K562 (cell line): Measurements from ENCODE around the gene SNCA. TPM values are rescaled to one million over a fixed set of nuclear protein-coding genes. Genes with fewer than 3 reads are reported as not detected.

Experiments
- ATAC-seq: fragments of 200-7000 bp; cut with Tn5 transposase; 3 replicates; pipeline ENCODE4 v1.9.1; 2020; ENCODE audit warnings: moderate library complexity
- BruUV-seq: library from RNA; stranded (reverse); fragments of 400-500 nt; replicated peaks from 2 replicates; lab custom pipeline; 2021; lab: Mats Ljungman, UMichigan
- CTCF ChIA-PET: fragments of 300-600 bp; formaldehyde crosslinking; extraction: SDS; loops from one replicate; lab custom pipeline; 2021; ENCODE audit warnings: low intra/inter-chr PET ratio; lab: Yijun Ruan, JAX
- POLR2A ChIA-PET: fragments of 300-600, 350-650 bp; sonication (Branson Sonifier 250); formaldehyde crosslinking; extraction: SDS; loops from one replicate; lab custom pipeline; 2021; ENCODE audit warnings: antibody characterized with exemption, inconsistent platforms; lab: Yijun Ruan, JAX
- DNase-seq, 4 experiments: peaks; one replicate each; pipeline versions ENCODE4 v3.0.0 to v3.0.0-alpha.2; 2011 to 2018; ENCODE audit warnings: low spot score in 3 of 4, mixed read lengths in 3 of 4; ENCODE audit errors: extremely low read depth in 1 of 4
- FAIRE-seq: peaks from 2 replicates; lab custom pipeline; 2011; peaks lifted over from hg19 to GRCh38; lab: Jason Lieb, UNC
- H2AFZ ChIP-seq: 2 replicates; pipeline ENCODE4 v1.6.0; 2011; ENCODE audit warnings: low read depth, low read length, control low read depth, inconsistent platforms
- H3K27ac ChIP-seq: fragments of 200-600 bp; 3 replicates; pipeline ENCODE4 v1.8.0; 2011; ENCODE audit warnings: low read depth, mild to moderate bottlenecking, control low read depth, inconsistent platforms, low read length, moderate library complexity, mixed read lengths; ENCODE audit errors: extremely low read depth
- H3K27me3 ChIP-seq, 2 experiments: fragments of 300-600 bp in 1 of 2; 2 replicates in 1 of 2; 3 replicates in 1 of 2; pipeline versions ENCODE4 v1.6.0 to v1.8.0; 2011; ENCODE audit warnings: inconsistent platforms in 2 of 2, low read length in 2 of 2, mild to moderate bottlenecking in 1 of 2, mixed read lengths in 1 of 2, moderate library complexity in 1 of 2; ENCODE audit not compliant: control insufficient read depth in 2 of 2, insufficient read depth in 2 of 2
- H3K36me3 ChIP-seq: fragments of 300-600 bp; 3 replicates; pipeline ENCODE4 v1.8.0; 2011; ENCODE audit warnings: mild to moderate bottlenecking, low read length, inconsistent platforms; ENCODE audit not compliant: control insufficient read depth, insufficient read depth
- H3K4me1 ChIP-seq, 2 experiments: fragments of 200-600 bp in 1 of 2; replicated peaks in 1 of 2; 2 replicates in 1 of 2; 3 replicates in 1 of 2; pipeline versions ENCODE4 v1.5.1 to v1.8.0; 2011; ENCODE audit warnings: inconsistent platforms in 2 of 2, low read length in 2 of 2, mild to moderate bottlenecking in 1 of 2, mixed read lengths in 1 of 2, moderate library complexity in 1 of 2; ENCODE audit not compliant: control insufficient read depth in 2 of 2, insufficient read depth in 2 of 2
- H3K4me2 ChIP-seq: 2 replicates; pipeline ENCODE4 v1.6.1; 2011; ENCODE audit warnings: low read length, control low read depth, inconsistent platforms, mixed read lengths; ENCODE audit not compliant: insufficient read depth
- H3K4me3 ChIP-seq: fragments of 200-600 bp; sonication (generic), shearing (Covaris generic); 2 replicates; pipeline ENCODE4 v1.5.1; 2016; ENCODE audit warnings: control low read depth, inconsistent platforms
- H3K79me2 ChIP-seq: fragments of 200-600 bp; 3 replicates; pipeline ENCODE4 v1.8.0; 2011; ENCODE audit warnings: low read length, inconsistent platforms; ENCODE audit not compliant: control insufficient read depth, insufficient read depth
- H3K9ac ChIP-seq, 2 experiments: 2 replicates each; pipeline versions ENCODE4 v1.6.0 to v1.6.1; 2011; ENCODE audit warnings: low read depth in 2 of 2, low read length in 2 of 2, control low read depth in 1 of 2, inconsistent platforms in 1 of 2, mild to moderate bottlenecking in 1 of 2, mixed read lengths in 1 of 2; ENCODE audit not compliant: insufficient read depth in 1 of 2
- H3K9me1 ChIP-seq: one replicate; pipeline ENCODE4 v1.6.0; 2011; ENCODE audit warnings: inconsistent platforms, mild to moderate bottlenecking, low read length, moderate library complexity; ENCODE audit not compliant: control insufficient read depth, insufficient read depth
- H3K9me3 ChIP-seq: replicated peaks from 2 replicates; pipeline ENCODE4 v1.5.1; 2011; ENCODE audit warnings: low read depth, low read length, inconsistent platforms; ENCODE audit not compliant: control insufficient read depth, insufficient read depth
- H4K20me1 ChIP-seq: replicated peaks from 2 replicates; pipeline ENCODE4 v1.6.1; 2011; ENCODE audit warnings: low read length, inconsistent platforms, mixed read lengths; ENCODE audit not compliant: control insufficient read depth, insufficient read depth
- PTRF ChIP-seq: fragments of 450-650 bp; IDR thresholded peaks from 2 replicates; pipeline ENCODE4 v1.6.1; 2016; ENCODE audit warnings: mild to moderate bottlenecking, missing genetic modification characterization, missing compliant biosample characterization
- SMARCC2 ChIP-seq: fragments of 450-650 bp; IDR thresholded peaks from 2 replicates; pipeline ENCODE4 v1.6.1; 2017; ENCODE audit warnings: antibody characterized with exemption, moderate library complexity, mild to moderate bottlenecking, low read depth
- TSHZ1 ChIP-seq: fragments of 250-450 bp; sonication (Bioruptor Pico); IDR thresholded peaks from 2 replicates; pipeline ENCODE4 v1.4.0; 2020; ENCODE audit warnings: mild to moderate bottlenecking, moderate library complexity
- ZNF3 ChIP-seq: fragments of 250-450 bp; sonication (Bioruptor Pico); IDR thresholded peaks from 2 replicates; pipeline ENCODE4 v1.5.0; 2021; ENCODE audit warnings: mild to moderate bottlenecking, moderate library complexity
- WGBS: fragments of 100-300 bp; shearing (Covaris generic); methylation state at CpG from one replicate; pipeline ENCODE4 v1.1.6; 2016; ENCODE audit warnings: low coverage, mixed read lengths; ENCODE audit not compliant: insufficient coverage; ENCODE audit errors: missing lambda C conversion rate; 5-methylcytosine and 5-hydroxymethylcytosine counted together
- in situ Hi-C: fragments of 300-500 bp; cut with MboI; formaldehyde crosslinking; loops from 4 replicates; pipeline ENCODE4 v1.15.0; 2018; ENCODE audit warnings: inconsistent platforms, mixed read lengths
- intact Hi-C: fragments of 100-400 bp; cut with micrococcal nuclease; formaldehyde crosslinking; loops from 2 replicates; pipeline ENCODE4 v1.14.2; 2022
- polyA plus RNA-seq, 8 experiments: library from polyadenylated mRNA; depleted of rRNA in 4 of 8; stranded (reverse) in 5 of 8; unstranded in 3 of 8; fragments of >200 nt; fragmentation: Nextera tagmentation in 2 of 8; fragmentation: Illumina TruSeq in 1 of 8; extraction: Ambion mirVana in 2 of 8; extraction: Trizol in 1 of 8; gene quantifications; 2 replicates each; pipeline versions ENCODE4 v1.2.1 to v1.2.3, GENCODE V29; 2011 to 2014; ENCODE audit warnings: inconsistent platforms in 1 of 8, missing spikeins in 1 of 8
- total RNA-seq, 7 experiments: library from RNA; depleted of rRNA in 6 of 7; stranded (reverse); fragments of >200 nt in 6 of 7; fragmentation: Illumina TruSeq in 2 of 7; extraction: Trizol in 2 of 7; gene quantifications; 2 replicates each; pipeline versions ENCODE4 v1.2.1 to v1.2.3, GENCODE V29; 2011 to 2021; ENCODE audit warnings: low replicate concordance in 1 of 7

The SNCA gene
- total and polyA plus RNA-seq, 9 of the 15 experiments (the other 6 are each of a cell fraction or from before 2014, with no cell fraction given): 1.7 to 12.6 (median 3.6) TPM

DNA sequence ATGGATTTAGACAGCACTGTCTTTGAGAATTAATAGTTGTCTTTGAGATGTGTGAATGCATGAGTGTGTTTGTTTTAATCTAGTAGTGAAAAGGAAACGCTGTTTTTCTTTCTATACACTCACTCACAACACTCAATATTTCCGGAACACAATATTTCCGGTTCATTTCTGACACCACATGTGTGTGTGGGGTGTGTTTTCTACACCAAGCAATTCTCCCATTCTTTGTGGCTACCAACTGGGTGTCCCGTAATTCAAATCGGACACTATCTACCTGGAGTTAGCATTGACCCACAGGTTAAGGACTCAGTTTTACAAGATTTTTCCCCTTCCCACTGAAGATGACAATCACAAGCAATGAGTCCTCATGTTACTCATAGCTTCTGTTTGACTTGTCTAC is 113.9 kb downstream of the SNCA start:
- no peak for ATAC-seq
- in situ Hi-C loops (no loop called here), intact Hi-C loops (no loop called here)
- Histone ChIP-seq H4K20me1 (no peaks in the 10 kb centered on the region), H3K4me3 (no peak overlapping the region), H3K36me3 (no peaks in the 10 kb centered on the region), H2AFZ (no peak overlapping the region), H3K27me3 (no peaks in the 10 kb centered on the region), H3K27ac (no peak overlapping the region), H3K9me1 (no peaks in the 10 kb centered on the region), H3K79me2 (no peaks in the 10 kb centered on the region), H3K4me2 (no peak overlapping the region), H3K9ac (no peak overlapping the region), H3K9me3 (no peaks in the 10 kb centered on the region), H3K4me1 (no peaks in the 10 kb centered on the region)
- no peak for FAIRE-seq
- DNase-seq: no peak
- ChIA-PET POLR2A (no interaction called here), CTCF (no interaction called here)
- TF ChIP-seq PTRF (tag): no peak
- no peak for TF ChIP-seq TSHZ1 (CRISPR knock-in tag)
- TF ChIP-seq SMARCC2: no peak
- TF ChIP-seq ZNF3 (CRISPR knock-in tag): no peak
- no TSS peak for BruUV-seq
- 0% methylated on average over 5 of the region's 5 CpGs for WGBS
